Cardiac septum (tissue), 1 donor: Measurements from ENCODE around the gene CASP10. TPM values are rescaled to one million over a fixed set of nuclear protein-coding genes. Genes with fewer than 3 reads are reported as not detected.

Experiments
- DNase-seq: peaks from one replicate; pipeline ENCODE4 v3.0.0-alpha.2; 2020; ENCODE audit warnings: low spot score
- intact Hi-C: fragments of 100-400 bp; cut with DNase I; formaldehyde crosslinking; loops from one replicate; pipeline ENCODE4 v1.14.0; 2022
- total RNA-seq: library from RNA; stranded (reverse); fragmentation: NEBNext Ultra II Directional; extraction: Animal tissue kit (Norgen Biotek cat#: 25700); gene quantifications from one replicate; pipeline ENCODE4 v1.2.1, GENCODE V29; 2021
- donor health status: DM: no; HTN: no; CAD: no.

Gene CASP10
- total RNA-seq, 1 donor from 2014 or later: 5.0 TPM

GRCh38 chr2:201270293-201271001 is 87.5 kb downstream of the CASP10 start:
- DNase-seq: no peak
- intact Hi-C loops: no loop called here

- DNase-seq: no peak
- intact Hi-C loops: no loop called here
Measured at GRCh38 chr2:201271917-201272316, 89.0 kb downstream of the CASP10 start.

GRCh38 chr2:201273330-201273983 is 90.5 kb downstream of the CASP10 start:
- intact Hi-C loops: no loop called here
- DNase-seq: no peak

- intact Hi-C loops: no loop called here
- no peak for DNase-seq
Measured at GRCh38 chr2:201275069-201275468, 92.1 kb downstream of the CASP10 start.

GRCh38 chr2:201275990-201276389 is 93.0 kb downstream of the CASP10 start:
- intact Hi-C loops: no loop called here
- DNase-seq: no peak

- DNase-seq: no peak
- intact Hi-C loops: no loop called here
Measured at GRCh38 chr2:201276511-201276910, 93.6 kb downstream of the CASP10 start.

Other genes starting within 250 kb of the CASP10 start
- gene ORC2, start 219.5 kb upstream of the CASP10 start, total RNA-seq: 24.9 TPM
- gene HYCC2, start 111.5 kb upstream of the CASP10 start, total RNA-seq: 14.2 TPM
- 278 TPM for gene NDUFB3, start 111.1 kb upstream of the CASP10 start, total RNA-seq
- 193 TPM for gene CFLAR, start 67.0 kb upstream of the CASP10 start, total RNA-seq
- gene CASP8, start 77.4 kb downstream of the CASP10 start, total RNA-seq: 4.5 TPM
- 12.0 TPM for gene FLACC1, start 174.2 kb downstream of the CASP10 start, total RNA-seq